Measurements from ENCODE around the gene SHROOM4. TPM values are rescaled to one million over a fixed set of nuclear protein-coding genes. Genes with fewer than 3 reads are reported as not detected.

The SHROOM4 gene
- total and polyA plus RNA-seq, 4 donors: 0.62 to 2.3 (median 0.93) TPM

GRCh38 chrX:50725310-50725709 lies 88.7 kb downstream of the SHROOM4 start (continued):
- no peak for TF ChIP-seq ATF3 (IDR thresholded peaks at IDR 0.05)
- no peak for TF ChIP-seq EGR1 (IDR thresholded peaks at IDR 0.05; ENCODE audit: low read depth in 2 of 2)

- Histone ChIP-seq H3K27me3 (ENCODE audit: control insufficient read depth in 4 of 4, insufficient read depth in 4 of 4, low read length in 3 of 4) (no peaks in the 10 kb centered on the region), H3K36me3 (ENCODE audit: control insufficient read depth in 4 of 4, insufficient read depth in 3 of 4, low read depth in 1 of 4, low read length in 3 of 4) (no peaks in the 10 kb centered on the region), H3K9me3 (ENCODE audit: control insufficient read depth in 4 of 4, low read length in 3 of 4) (no peaks in the 10 kb centered on the region), H3K9ac (ENCODE audit: low read depth in 1 of 2, low read length in 2 of 2) (no peak overlapping the region), H3K4me3 (ENCODE audit: low read depth in 1 of 3, low read length in 3 of 3) (no peak overlapping the region), H3K27ac (ENCODE audit: low read depth in 1 of 2, low read length in 2 of 2) (no peak overlapping the region), H3K4me1 (ENCODE audit: control insufficient read depth in 4 of 4, insufficient read depth in 4 of 4, low read length in 3 of 4) (no peaks in the 10 kb centered on the region)
- DNase-seq (ENCODE audit: low spot score): no peak
- WGBS: 84% methylated on average over 1 of the region's 1 CpG
- TF ChIP-seq GABPA (IDR thresholded peaks at IDR 0.05 in 1 of 2, conservative IDR thresholded peaks at IDR 0.05 in 1 of 2): no peak
- no peak for TF ChIP-seq CTCF (IDR thresholded peaks at IDR 0.05; ENCODE audit: low read depth, low read length, missing input control)
- no peak for TF ChIP-seq HNF4A (conservative IDR thresholded peaks at IDR 0.05)
- TF ChIP-seq HNF4G (IDR thresholded peaks at IDR 0.05): no peak
- TF ChIP-seq FOXA2 (IDR thresholded peaks at IDR 0.05): no peak
- no peak for TF ChIP-seq TAF1 (conservative IDR thresholded peaks at IDR 0.05)
- TF ChIP-seq EGR1 (IDR thresholded peaks at IDR 0.05; ENCODE audit: low read depth in 2 of 2): no peak
Measured at GRCh38 chrX:50723006-50723405, 91.0 kb downstream of the SHROOM4 start.

- WGBS: 96% methylated on average over 1 of the region's 1 CpG
- no peaks in the 10 kb centered on the region for H3K4me1 ChIP-seq (ENCODE audit: control insufficient read depth in 4 of 4, insufficient read depth in 4 of 4, low read length in 3 of 4)
- no peak overlapping the region for H3K9ac ChIP-seq (ENCODE audit: low read depth in 1 of 2, low read length in 2 of 2)
- no peak overlapping the region for H3K4me3 ChIP-seq (ENCODE audit: low read depth in 1 of 3, low read length in 3 of 3)
- TF ChIP-seq JUND (IDR thresholded peaks at IDR 0.05) (no peak), YY1 (IDR thresholded peaks at IDR 0.05) (no peak), EGR1 (IDR thresholded peaks at IDR 0.05; ENCODE audit: low read depth in 2 of 2) (no peak), FOXA1 (IDR thresholded peaks at IDR 0.05) (no peak), ATF3 (IDR thresholded peaks at IDR 0.05) (no peak), SP1 (IDR thresholded peaks at IDR 0.05) (no peak), HNF4A (conservative IDR thresholded peaks at IDR 0.05) (no peak), GABPA (IDR thresholded peaks at IDR 0.05 in 1 of 2, conservative IDR thresholded peaks at IDR 0.05 in 1 of 2) (no peak), RAD21 (IDR thresholded peaks at IDR 0.05) (no peak), HNF4G (IDR thresholded peaks at IDR 0.05) (no peak), CTCF (IDR thresholded peaks at IDR 0.05; ENCODE audit: low read depth, low read length, missing input control) (no peak)
- no peak for DNase-seq (ENCODE audit: low spot score)
- H3K9me3 ChIP-seq (ENCODE audit: control insufficient read depth in 4 of 4, low read length in 3 of 4): no peaks in the 10 kb centered on the region
- no peak overlapping the region for H3K27ac ChIP-seq (ENCODE audit: low read depth in 1 of 2, low read length in 2 of 2)
- H3K36me3 ChIP-seq (ENCODE audit: control insufficient read depth in 4 of 4, insufficient read depth in 3 of 4, low read depth in 1 of 4, low read length in 3 of 4): no peaks in the 10 kb centered on the region
- H3K27me3 ChIP-seq (ENCODE audit: control insufficient read depth in 4 of 4, insufficient read depth in 4 of 4, low read length in 3 of 4): no peaks in the 10 kb centered on the region
Measured at GRCh38 chrX:50721764-50722521, 92.1 kb downstream of the SHROOM4 start.

Measured in liver (tissue), 9 donors.